Activated naive CD8-positive, alpha-beta T cell treated with anti-CD3 and anti-CD28 coated beads, Interleukin-2, amount 50 U/mL, for 24 hours (primary cell): Measurements from ENCODE around the gene SOX14.

Experiments
- ATAC-seq: fragments of 150-1000 bp; cut with Tn5 transposase; one replicate; pipeline ENCODE4 v1.10.0; 2021
- DNase-seq: peaks from one replicate; pipeline ENCODE4 v3.0.0; 2021
- H3K27ac Mint-ChIP-seq: one replicate; pipeline ENCODE4 v1.8.0; 2021; ENCODE audit warnings: mild to moderate bottlenecking, mixed read lengths
- H3K27me3 Mint-ChIP-seq: one replicate; pipeline ENCODE4 v1.8.0; 2021; ENCODE audit warnings: mixed read lengths
- H3K36me3 Mint-ChIP-seq: one replicate; pipeline ENCODE4 v1.8.0; 2021; ENCODE audit warnings: low read depth, mixed read lengths
- H3K4me1 Mint-ChIP-seq: one replicate; pipeline ENCODE4 v1.8.0; 2021; ENCODE audit warnings: mixed read lengths
- H3K4me3 Mint-ChIP-seq: one replicate; pipeline ENCODE4 v1.8.0; 2021; ENCODE audit warnings: mild to moderate bottlenecking, moderate library complexity, mixed read lengths
- H3K9me3 Mint-ChIP-seq: one replicate; pipeline ENCODE4 v1.8.0; 2021; ENCODE audit warnings: mixed read lengths

The SOX14 gene

GRCh38 chr3:137764563-137765309 is 621 bp downstream of the SOX14 start:
- H3K4me3 Mint-ChIP-seq, result no peak overlapping the region

GRCh38 chr3:137765310-137766033 is 1.4 kb downstream of the SOX14 start:
- Mint-ChIP-seq H3K4me3 (no peak overlapping the region), H3K36me3 (peaks cover 3% of the 10 kb centered on the region), H3K27ac (no peak overlapping the region)

More at GRCh38 chr3:137764563-137765309, 621 bp downstream of the SOX14 start:
- H3K9me3 Mint-ChIP-seq, result no peaks in the 10 kb centered on the region
- peaks cover 1% of the 10 kb centered on the region for H3K4me1 Mint-ChIP-seq
- no peak for DNase-seq
- no peak for ATAC-seq
- no peak overlapping the region for H3K27ac Mint-ChIP-seq
- peaks cover 90% of the 10 kb centered on the region for H3K27me3 Mint-ChIP-seq
- peaks cover 3% of the 10 kb centered on the region for H3K36me3 Mint-ChIP-seq

GRCh38 chr3:137766041-137766875 is 2.1 kb downstream of the SOX14 start:
- Mint-ChIP-seq H3K27me3 (peaks cover 90% of the 10 kb centered on the region), H3K4me3 (no peak overlapping the region), H3K4me1 (peaks cover 7% of the 10 kb centered on the region), H3K27ac (no peak overlapping the region), H3K9me3 (no peaks in the 10 kb centered on the region), H3K36me3 (peaks cover 3% of the 10 kb centered on the region)
- ATAC-seq, result no peak
- DNase-seq, result no peak

More at GRCh38 chr3:137765310-137766033, 1.4 kb downstream of the SOX14 start:
- H3K9me3 Mint-ChIP-seq, result no peaks in the 10 kb centered on the region
- peaks cover 90% of the 10 kb centered on the region for H3K27me3 Mint-ChIP-seq
- H3K4me1 Mint-ChIP-seq, result peaks cover 5% of the 10 kb centered on the region
- ATAC-seq (no peak), DNase-seq (no peak)

- DNase-seq, result no peak
- H3K27me3 Mint-ChIP-seq, result peaks cover 89% of the 10 kb centered on the region
- no peak overlapping the region for H3K4me3 Mint-ChIP-seq
- no peak for ATAC-seq
- peaks cover 12% of the 10 kb centered on the region for H3K4me1 Mint-ChIP-seq
- H3K9me3 Mint-ChIP-seq, result no peaks in the 10 kb centered on the region
- H3K27ac Mint-ChIP-seq, result no peak overlapping the region
- peaks cover 3% of the 10 kb centered on the region for H3K36me3 Mint-ChIP-seq
Observed at GRCh38 chr3:137766876-137767537, 2.9 kb downstream of the SOX14 start.

- Mint-ChIP-seq H3K4me3 (no peak overlapping the region), H3K27ac (no peak overlapping the region), H3K36me3 (peaks cover 3% of the 10 kb centered on the region), H3K4me1 (peaks cover 14% of the 10 kb centered on the region), H3K27me3 (peaks cover 87% of the 10 kb centered on the region), H3K9me3 (no peaks in the 10 kb centered on the region)
- DNase-seq (no peak), ATAC-seq (no peak)
Observed at GRCh38 chr3:137767538-137768360, 3.6 kb downstream of the SOX14 start.

- no peak for ATAC-seq
- Mint-ChIP-seq H3K27me3 (peaks cover 85% of the 10 kb centered on the region), H3K4me3 (no peak overlapping the region)
Observed at GRCh38 chr3:137768361-137769321, 4.5 kb downstream of the SOX14 start.

GRCh38 chr3:137769322-137770065 is 5.4 kb downstream of the SOX14 start:
- no peak for DNase-seq
- peaks cover 3% of the 10 kb centered on the region for H3K36me3 Mint-ChIP-seq
- no peak overlapping the region for H3K27ac Mint-ChIP-seq
- peaks cover 14% of the 10 kb centered on the region for H3K4me1 Mint-ChIP-seq
- ATAC-seq, result no peak
- H3K9me3 Mint-ChIP-seq, result no peaks in the 10 kb centered on the region
- no peak overlapping the region for H3K4me3 Mint-ChIP-seq
- peaks cover 85% of the 10 kb centered on the region for H3K27me3 Mint-ChIP-seq

More at GRCh38 chr3:137768361-137769321, 4.5 kb downstream of the SOX14 start:
- Mint-ChIP-seq H3K36me3 (peaks cover 3% of the 10 kb centered on the region), H3K9me3 (no peaks in the 10 kb centered on the region), H3K27ac (no peak overlapping the region), H3K4me1 (peaks cover 14% of the 10 kb centered on the region)
- no peak for DNase-seq

GRCh38 chr3:137770066-137770834 is 6.1 kb downstream of the SOX14 start:
- no peak for ATAC-seq
- no peak overlapping the region for H3K4me3 Mint-ChIP-seq
- no peaks in the 10 kb centered on the region for H3K9me3 Mint-ChIP-seq
- DNase-seq, result no peak
- peaks cover 87% of the 10 kb centered on the region for H3K27me3 Mint-ChIP-seq
- peaks cover 3% of the 10 kb centered on the region for H3K36me3 Mint-ChIP-seq
- H3K27ac Mint-ChIP-seq, result no peak overlapping the region
- H3K4me1 Mint-ChIP-seq, result peaks cover 14% of the 10 kb centered on the region

GRCh38 chr3:137770835-137771399 is 6.8 kb downstream of the SOX14 start:
- H3K9me3 Mint-ChIP-seq, result no peaks in the 10 kb centered on the region
- no peaks in the 10 kb centered on the region for H3K36me3 Mint-ChIP-seq
- ATAC-seq, result no peak
- H3K4me3 Mint-ChIP-seq, result no peak overlapping the region
- no peak for DNase-seq
- peaks cover 14% of the 10 kb centered on the region for H3K4me1 Mint-ChIP-seq
- peaks cover 80% of the 10 kb centered on the region for H3K27me3 Mint-ChIP-seq
- H3K27ac Mint-ChIP-seq, result no peak overlapping the region

GRCh38 chr3:137771401-137772213 is 7.5 kb downstream of the SOX14 start:
- H3K9me3 Mint-ChIP-seq, result no peaks in the 10 kb centered on the region
- ATAC-seq (no peak), DNase-seq (no peak)
- peaks cover 14% of the 10 kb centered on the region for H3K4me1 Mint-ChIP-seq
- no peak overlapping the region for H3K27ac Mint-ChIP-seq
- no peaks in the 10 kb centered on the region for H3K36me3 Mint-ChIP-seq
- no peak overlapping the region for H3K4me3 Mint-ChIP-seq
- peaks cover 73% of the 10 kb centered on the region for H3K27me3 Mint-ChIP-seq
